Esophagus muscularis mucosa (tissue), 4 donors: ENCODE measurements around the gene PRKAR1A.

ENCODE experiments used
- CTCF ChIP-seq, 3 experiments: fragments of 200-600 bp in 2 of 3; fragments of 450-650 bp in 1 of 3; sonication (generic) in 2 of 3; IDR thresholded peaks; one replicate each; pipeline ENCODE4 v1.5.1; 2017 to 2019; ENCODE audit warnings: antibody characterized with exemption in 3 of 3, mild to moderate bottlenecking in 2 of 3, moderate library complexity in 1 of 3
- EP300 ChIP-seq: sonication (generic); formaldehyde crosslinking; IDR thresholded peaks from one replicate; pipeline ENCODE4 v1.6.1; 2017; ENCODE audit warnings: antibody characterized with exemption
- POLR2AphosphoS5 ChIP-seq, 2 donors: sonication (generic); formaldehyde crosslinking; IDR thresholded peaks; one replicate each; pipeline ENCODE4 v1.6.1; 2017; ENCODE audit warnings: antibody characterized with exemption in 2 of 2

- TF ChIP-seq POLR2AphosphoS5 (IDR thresholded peaks at IDR 0.05) (no peak), EP300 (no peak), CTCF (IDR thresholded peaks at IDR 0.05) (no peak)
Observed at GRCh38 chr17:68589086-68589485, 76.9 kb downstream of the PRKAR1A start.
